ENCODE measurements around the gene PHC3.

PHC3 gene

GRCh38 chr3:170085396-170085795 is 96.1 kb downstream of the PHC3 start:
- in situ Hi-C loops (cut with MboI; ENCODE audit: low pct_unique_long_range_greater_than_20kb, low sequenced_read_pairs): no loop called here
- no peak for DNase-seq

GRCh38 chr3:170083343-170083742 is 98.2 kb downstream of the PHC3 start:
- in situ Hi-C loops (cut with MboI; ENCODE audit: low pct_unique_long_range_greater_than_20kb, low sequenced_read_pairs): no loop called here
- DNase-seq: no peak

GRCh38 chr3:170081079-170081741 is 100.3 kb downstream of the PHC3 start:
- in situ Hi-C loops (cut with MboI; ENCODE audit: low pct_unique_long_range_greater_than_20kb, low sequenced_read_pairs): no loop called here

GRCh38 chr3:170080605-170081004 is 100.9 kb downstream of the PHC3 start:
- in situ Hi-C loops (cut with MboI; ENCODE audit: low pct_unique_long_range_greater_than_20kb, low sequenced_read_pairs): no loop called here
- no peak for DNase-seq

More at GRCh38 chr3:170081079-170081741, 100.3 kb downstream of the PHC3 start:
- no peak for DNase-seq

GRCh38 chr3:170079536-170080165 is 101.9 kb downstream of the PHC3 start:
- in situ Hi-C loops (cut with MboI; ENCODE audit: low pct_unique_long_range_greater_than_20kb, low sequenced_read_pairs): no loop called here

GRCh38 chr3:170078620-170079281 is 102.8 kb downstream of the PHC3 start:
- in situ Hi-C loops (cut with MboI; ENCODE audit: low pct_unique_long_range_greater_than_20kb, low sequenced_read_pairs): no loop called here
- no peak for DNase-seq

More at GRCh38 chr3:170079536-170080165, 101.9 kb downstream of the PHC3 start:
- DNase-seq: no peak

GRCh38 chr3:170077361-170077760 is 104.2 kb downstream of the PHC3 start:
- in situ Hi-C loops (cut with MboI; ENCODE audit: low pct_unique_long_range_greater_than_20kb, low sequenced_read_pairs): no loop called here
- DNase-seq: no peak

- no peak for DNase-seq
- in situ Hi-C loops (cut with MboI; ENCODE audit: low pct_unique_long_range_greater_than_20kb, low sequenced_read_pairs): no loop called here
Observed at GRCh38 chr3:170076715-170077238, 104.8 kb downstream of the PHC3 start.

- DNase-seq: no peak
- in situ Hi-C loops (cut with MboI; ENCODE audit: low pct_unique_long_range_greater_than_20kb, low sequenced_read_pairs): no loop called here
Observed at GRCh38 chr3:170075441-170076091, 106.0 kb downstream of the PHC3 start.

- in situ Hi-C loops (cut with MboI; ENCODE audit: low pct_unique_long_range_greater_than_20kb, low sequenced_read_pairs): no loop called here
- no peak for DNase-seq
Observed at GRCh38 chr3:170064108-170064507, 117.4 kb downstream of the PHC3 start.

GRCh38 chr3:170063691-170064090 is 117.8 kb downstream of the PHC3 start:
- in situ Hi-C loops (cut with MboI; ENCODE audit: low pct_unique_long_range_greater_than_20kb, low sequenced_read_pairs): no loop called here
- no peak for DNase-seq

GRCh38 chr3:170062769-170063168 is 118.8 kb downstream of the PHC3 start:
- DNase-seq: no peak
- in situ Hi-C loops (cut with MboI; ENCODE audit: low pct_unique_long_range_greater_than_20kb, low sequenced_read_pairs): no loop called here

GRCh38 chr3:170062068-170062467 is 119.5 kb downstream of the PHC3 start:
- DNase-seq: no peak
- in situ Hi-C loops (cut with MboI; ENCODE audit: low pct_unique_long_range_greater_than_20kb, low sequenced_read_pairs): no loop called here

- in situ Hi-C loops (cut with MboI; ENCODE audit: low pct_unique_long_range_greater_than_20kb, low sequenced_read_pairs): no loop called here
- DNase-seq: no peak
Observed at GRCh38 chr3:170059447-170059846, 122.1 kb downstream of the PHC3 start.

- in situ Hi-C loops (cut with MboI; ENCODE audit: low pct_unique_long_range_greater_than_20kb, low sequenced_read_pairs): no loop called here
- no peak for DNase-seq
Observed at GRCh38 chr3:170058127-170058526, 123.4 kb downstream of the PHC3 start.

GRCh38 chr3:170057550-170057949 is 124.0 kb downstream of the PHC3 start:
- in situ Hi-C loops (cut with MboI; ENCODE audit: low pct_unique_long_range_greater_than_20kb, low sequenced_read_pairs): no loop called here
- DNase-seq: no peak

GRCh38 chr3:170056710-170057454 is 124.7 kb downstream of the PHC3 start:
- no peak for DNase-seq
- in situ Hi-C loops (cut with MboI; ENCODE audit: low pct_unique_long_range_greater_than_20kb, low sequenced_read_pairs): no loop called here

- no peak for DNase-seq
- in situ Hi-C loops (cut with MboI; ENCODE audit: low pct_unique_long_range_greater_than_20kb, low sequenced_read_pairs): no loop called here
Observed at GRCh38 chr3:170055209-170055608, 126.3 kb downstream of the PHC3 start.

GRCh38 chr3:170054204-170054603 is 127.3 kb downstream of the PHC3 start:
- in situ Hi-C loops (cut with MboI; ENCODE audit: low pct_unique_long_range_greater_than_20kb, low sequenced_read_pairs): no loop called here
- peak; percentile 26 for DNase-seq

All from KBM-7 (cell line).